Nephron progenitor cell (in vitro differentiated cells): ENCODE data around the gene GNAI1.
A peak's percentile ranks its signal among the peaks of the same experiment; 100 is the strongest.

Experiments used
- DNase-seq: peaks from one replicate; pipeline ENCODE4 v3.0.0; 2021
- H3K27ac Mint-ChIP-seq: 2 replicates; pipeline ENCODE4 v1.8.0; 2021; ENCODE audit warnings: mild to moderate bottlenecking, moderate library complexity, mixed read lengths
- H3K27me3 Mint-ChIP-seq: 2 replicates; pipeline ENCODE4 v1.8.0; 2021; ENCODE audit warnings: mild to moderate bottlenecking, low read depth, mixed read lengths; ENCODE audit not compliant: poor library complexity
- H3K36me3 Mint-ChIP-seq: 2 replicates; pipeline ENCODE4 v1.8.0; 2021; ENCODE audit warnings: low read depth, mixed read lengths
- H3K4me1 Mint-ChIP-seq: 2 replicates; pipeline ENCODE4 v1.8.0; 2021; ENCODE audit warnings: mixed read lengths
- H3K4me3 Mint-ChIP-seq: 2 replicates; pipeline ENCODE4 v1.8.0; 2021; ENCODE audit warnings: mild to moderate bottlenecking, moderate library complexity, mixed read lengths
- H3K9me3 Mint-ChIP-seq: 2 replicates; pipeline ENCODE4 v1.8.0; 2021; ENCODE audit warnings: mild to moderate bottlenecking, moderate library complexity, mixed read lengths
- TF ChIP-seq, protein P1 (sequence below): fragments of 200-600 bp; sonication (generic); IDR thresholded peaks from 2 replicates; pipeline ENCODE4 v1.5.0; 2021; ENCODE audit warnings: antibody characterized with exemption

Gene GNAI1

DNA sequence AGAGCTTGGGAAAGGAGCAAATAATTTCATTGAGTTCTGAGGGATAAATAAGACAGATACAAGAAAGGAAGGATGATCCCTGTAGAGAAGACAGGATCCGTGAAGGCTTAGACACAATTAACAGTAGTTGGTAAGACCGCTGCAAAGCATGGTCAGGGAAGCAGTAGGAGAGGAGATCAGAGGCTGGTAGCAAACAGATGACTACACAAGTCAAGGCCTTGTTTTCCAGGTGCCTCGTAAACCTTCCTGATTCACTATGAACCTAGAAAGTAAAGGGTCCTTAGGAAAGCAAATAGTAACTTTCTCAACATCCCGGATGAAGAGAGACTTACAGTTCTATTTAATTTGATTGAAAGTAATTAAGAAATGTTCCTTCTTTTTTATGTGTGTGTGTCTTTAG, 118.6 kb downstream of the GNAI1 start:
- TF ChIP-seq, protein P1, sequence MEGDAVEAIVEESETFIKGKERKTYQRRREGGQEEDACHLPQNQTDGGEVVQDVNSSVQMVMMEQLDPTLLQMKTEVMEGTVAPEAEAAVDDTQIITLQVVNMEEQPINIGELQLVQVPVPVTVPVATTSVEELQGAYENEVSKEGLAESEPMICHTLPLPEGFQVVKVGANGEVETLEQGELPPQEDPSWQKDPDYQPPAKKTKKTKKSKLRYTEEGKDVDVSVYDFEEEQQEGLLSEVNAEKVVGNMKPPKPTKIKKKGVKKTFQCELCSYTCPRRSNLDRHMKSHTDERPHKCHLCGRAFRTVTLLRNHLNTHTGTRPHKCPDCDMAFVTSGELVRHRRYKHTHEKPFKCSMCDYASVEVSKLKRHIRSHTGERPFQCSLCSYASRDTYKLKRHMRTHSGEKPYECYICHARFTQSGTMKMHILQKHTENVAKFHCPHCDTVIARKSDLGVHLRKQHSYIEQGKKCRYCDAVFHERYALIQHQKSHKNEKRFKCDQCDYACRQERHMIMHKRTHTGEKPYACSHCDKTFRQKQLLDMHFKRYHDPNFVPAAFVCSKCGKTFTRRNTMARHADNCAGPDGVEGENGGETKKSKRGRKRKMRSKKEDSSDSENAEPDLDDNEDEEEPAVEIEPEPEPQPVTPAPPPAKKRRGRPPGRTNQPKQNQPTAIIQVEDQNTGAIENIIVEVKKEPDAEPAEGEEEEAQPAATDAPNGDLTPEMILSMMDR = no peak
- Mint-ChIP-seq H3K36me3 (no peaks in the 10 kb centered on the region), H3K4me1 (peaks cover 15% of the 10 kb centered on the region), H3K9me3 (no peaks in the 10 kb centered on the region), H3K4me3 (no peak overlapping the region), H3K27ac (peak overlapping the region; percentile 37), H3K27me3 (no peaks in the 10 kb centered on the region)
- DNase-seq = no peak

DNA sequence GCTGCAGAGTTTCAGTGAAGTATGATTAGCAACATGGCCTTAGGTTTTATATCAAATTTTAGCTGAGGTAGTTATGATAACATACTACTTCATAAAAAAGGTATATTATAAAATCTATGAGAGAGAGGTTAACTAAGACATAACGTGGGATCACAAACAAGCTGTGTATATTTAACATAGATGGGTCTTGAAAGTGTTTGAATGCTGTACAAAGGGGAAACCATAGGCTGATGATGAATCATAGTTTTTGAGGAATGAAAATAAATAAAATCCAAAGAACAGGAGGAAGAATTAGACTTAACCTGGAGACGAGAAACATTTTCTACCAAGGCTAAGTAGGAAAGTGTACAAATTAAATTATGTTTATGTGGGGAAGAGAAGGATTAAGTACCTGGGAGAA, 119.0 kb downstream of the GNAI1 start:
- Mint-ChIP-seq H3K4me3 (no peak overlapping the region), H3K36me3 (no peaks in the 10 kb centered on the region), H3K27ac (no peak overlapping the region), H3K9me3 (no peaks in the 10 kb centered on the region), H3K4me1 (peaks cover 12% of the 10 kb centered on the region), H3K27me3 (no peaks in the 10 kb centered on the region)
- no peak for DNase-seq
- TF ChIP-seq, protein P1 = no peak

DNA sequence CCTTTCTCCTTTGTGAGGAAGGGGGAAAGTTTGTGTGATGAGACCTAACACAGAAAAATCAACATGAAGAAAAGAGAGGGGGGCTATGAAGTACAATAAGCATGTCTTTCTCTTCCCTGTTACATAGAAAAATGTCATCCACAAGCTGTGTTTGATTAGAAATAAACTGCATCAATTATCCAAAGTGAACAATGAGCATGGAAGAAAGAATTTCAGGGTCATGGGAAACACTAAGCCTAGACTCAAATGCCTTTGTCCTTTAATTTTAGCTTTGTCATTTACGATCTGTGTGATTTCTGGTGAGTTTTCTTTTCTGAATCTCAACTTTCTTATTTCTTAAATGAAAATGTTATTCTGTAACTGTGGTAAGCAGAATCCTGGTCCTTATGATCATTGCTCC, 121.0 kb downstream of the GNAI1 start:
- H3K4me1 Mint-ChIP-seq = peaks cover 27% of the 10 kb centered on the region
- H3K27ac Mint-ChIP-seq = no peak overlapping the region
- no peak for DNase-seq
- H3K9me3 Mint-ChIP-seq = no peaks in the 10 kb centered on the region
- TF ChIP-seq, protein P1 = no peak
- H3K36me3 Mint-ChIP-seq = no peaks in the 10 kb centered on the region
- H3K27me3 Mint-ChIP-seq = no peaks in the 10 kb centered on the region
- H3K4me3 Mint-ChIP-seq = no peak overlapping the region

DNA sequence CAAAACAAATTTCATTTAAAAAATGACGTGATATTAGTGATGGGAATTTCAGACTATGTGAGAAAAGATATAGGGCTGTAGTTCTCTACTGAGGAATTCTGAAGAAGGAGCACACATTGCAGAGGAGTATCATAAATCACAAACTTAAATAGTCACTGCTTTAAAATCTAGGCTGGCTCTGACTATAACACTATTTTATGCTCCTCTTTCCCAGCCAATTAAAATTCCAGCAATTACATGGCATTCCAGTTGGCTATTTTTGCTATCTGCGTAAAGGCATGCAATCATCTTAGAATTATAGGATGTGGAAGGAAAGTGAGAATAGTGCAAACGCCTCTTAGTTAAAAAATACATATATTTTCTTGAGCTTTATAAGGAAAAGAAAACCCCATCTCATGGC, 123.1 kb downstream of the GNAI1 start:
- Mint-ChIP-seq H3K27ac (no peak overlapping the region), H3K4me1 (peaks cover 41% of the 10 kb centered on the region), H3K36me3 (no peaks in the 10 kb centered on the region), H3K4me3 (no peak overlapping the region), H3K27me3 (no peaks in the 10 kb centered on the region), H3K9me3 (no peaks in the 10 kb centered on the region)
- no peak for DNase-seq
- TF ChIP-seq, protein P1 = no peak

DNA sequence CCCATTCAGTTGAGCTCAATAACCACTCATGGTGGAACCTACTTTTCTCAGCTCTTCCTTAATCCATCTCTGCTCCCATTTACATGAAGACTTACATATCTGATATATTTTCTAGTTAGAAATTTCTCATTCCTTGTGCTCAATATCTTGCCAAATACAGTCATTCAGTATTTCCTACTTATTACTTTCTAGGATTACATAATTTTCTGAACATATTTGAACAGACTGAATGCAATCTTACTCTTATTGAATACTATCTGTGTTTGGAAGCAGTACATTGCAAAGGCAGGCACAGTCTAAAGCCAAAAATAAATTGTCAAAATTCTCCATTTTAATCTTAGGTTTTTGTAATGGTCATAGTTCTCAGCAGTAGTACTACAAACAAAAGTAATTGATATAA, 126.0 kb downstream of the GNAI1 start:
- TF ChIP-seq, protein P1 = no peak
- Mint-ChIP-seq H3K27me3 (peaks cover 4% of the 10 kb centered on the region), H3K27ac (no peak overlapping the region)

DNA sequence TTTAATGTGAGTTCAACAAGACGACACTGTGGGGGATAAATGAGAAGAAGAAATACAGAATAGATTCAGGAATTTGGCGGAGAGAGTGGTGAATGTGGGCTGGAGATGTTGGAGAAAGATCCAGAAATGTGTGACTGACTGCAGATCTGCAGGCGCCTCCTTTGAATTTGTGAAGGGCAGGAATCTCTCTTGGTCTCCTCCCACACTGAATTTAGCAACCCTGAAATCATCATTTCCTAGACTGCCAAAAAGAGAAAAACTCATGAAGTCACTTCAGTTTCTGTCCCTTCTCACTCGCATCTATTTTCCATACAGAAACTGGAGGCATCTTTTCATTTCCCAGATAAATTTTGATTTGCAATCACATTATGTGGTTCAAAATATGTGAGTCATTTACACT, 128.7 kb downstream of the GNAI1 start:
- peaks cover 4% of the 10 kb centered on the region for H3K27me3 Mint-ChIP-seq
- H3K36me3 Mint-ChIP-seq = no peaks in the 10 kb centered on the region
- no peak for DNase-seq
- no peak overlapping the region for H3K4me3 Mint-ChIP-seq
- H3K4me1 Mint-ChIP-seq = peaks cover 30% of the 10 kb centered on the region
- H3K9me3 Mint-ChIP-seq = no peaks in the 10 kb centered on the region
- TF ChIP-seq, protein P1 = no peak
- H3K27ac Mint-ChIP-seq = no peak overlapping the region

More for the DNA sequence above, 126.0 kb downstream of the GNAI1 start:
- no peak for DNase-seq
- no peaks in the 10 kb centered on the region for H3K36me3 Mint-ChIP-seq
- H3K9me3 Mint-ChIP-seq = no peaks in the 10 kb centered on the region
- peaks cover 41% of the 10 kb centered on the region for H3K4me1 Mint-ChIP-seq
- no peak overlapping the region for H3K4me3 Mint-ChIP-seq
